H1 (cell line): ENCODE measurements around the gene NEGR1. TPM values are rescaled to one million over a fixed set of nuclear protein-coding genes. Genes with fewer than 3 reads are reported as not detected.

ENCODE experiments used
- CTCF ChIA-PET: fragments of 300-600 bp; sonication (Branson Sonifier 250); formaldehyde crosslinking; loops from one replicate; lab custom pipeline; 2021; ENCODE audit not compliant: partially characterized antibody; lab: Charles Lee
- POLR2A ChIA-PET: fragments of 300-600 bp; sonication (Branson Sonifier 250); formaldehyde crosslinking; loops from one replicate; lab custom pipeline; 2021; ENCODE audit warnings: inconsistent platforms; ENCODE audit not compliant: partially characterized antibody; lab: Charles Lee
- DNase-seq, 2 experiments: peaks; one replicate each; pipeline versions ENCODE4 v3.0.0 to v3.0.0-alpha.2; 2010 to 2022; ENCODE audit warnings: low spot score in 2 of 2, low read depth in 1 of 2, mixed read lengths in 1 of 2
- FAIRE-seq: peaks from 2 replicates; lab custom pipeline; 2011; peaks lifted over from hg19 to GRCh38; lab: Jason Lieb, UNC
- H2AFZ ChIP-seq: 2 replicates; pipeline ENCODE4 v1.8.1; 2012; ENCODE audit warnings: low read length, inconsistent platforms
- H2AK5ac ChIP-seq: 2 replicates; pipeline ENCODE4 v1.6.1; 2013; ENCODE audit warnings: low read depth, low read length
- H2BK120ac ChIP-seq: replicated peaks from 2 replicates; pipeline ENCODE3; 2013; ENCODE audit warnings: low read depth, low read length, inconsistent platforms
- H2BK12ac ChIP-seq: 2 replicates; pipeline ENCODE4 v1.6.1; 2013; ENCODE audit warnings: low read depth, low read length
- H2BK15ac ChIP-seq: 2 replicates; pipeline ENCODE4 v1.6.1; 2013; ENCODE audit warnings: low read length
- H2BK20ac ChIP-seq: 2 replicates; pipeline ENCODE4 v1.6.1; 2013; ENCODE audit warnings: low read length
- H2BK5ac ChIP-seq: 2 replicates; pipeline ENCODE4 v1.6.1; 2013; ENCODE audit warnings: low read depth, low read length
- H3K14ac ChIP-seq: 2 replicates; pipeline ENCODE4 v1.6.1; 2013; ENCODE audit warnings: inconsistent platforms; ENCODE audit not compliant: insufficient read length
- H3K18ac ChIP-seq: 2 replicates; pipeline ENCODE4 v1.6.1; 2013; ENCODE audit warnings: low read length; ENCODE audit errors: extremely low read depth
- H3K23ac ChIP-seq: 2 replicates; pipeline ENCODE4 v1.6.1; 2013; ENCODE audit warnings: inconsistent platforms; ENCODE audit not compliant: insufficient read length
- H3K23me2 ChIP-seq: 2 replicates; pipeline ENCODE4 v1.6.1; 2013; ENCODE audit warnings: low read depth, low read length
- H3K27ac ChIP-seq: 2 replicates; pipeline ENCODE4 v1.6.1; 2011; ENCODE audit warnings: low read depth, low read length, inconsistent platforms
- H3K27me3 ChIP-seq, 4 experiments: replicated peaks in 1 of 4; 1 replicate in 1 of 4; 2 replicates in 3 of 4; pipeline versions ENCODE4 v1.6.1 to v1.8.1; 2011 to 2013; ENCODE audit warnings: low read length in 3 of 4, mild to moderate bottlenecking in 3 of 4, inconsistent platforms in 2 of 4, mixed read lengths in 2 of 4, moderate library complexity in 1 of 4; ENCODE audit not compliant: control insufficient read depth in 3 of 4, insufficient read depth in 3 of 4; ENCODE audit errors: extremely low read depth in 1 of 4
- H3K36me3 ChIP-seq, 4 experiments: 2 replicates each; pipeline versions ENCODE4 v1.6.1 to v1.8.1; 2011 to 2013; ENCODE audit warnings: mild to moderate bottlenecking in 4 of 4, low read length in 3 of 4, moderate library complexity in 2 of 4, control low read depth in 1 of 4, inconsistent platforms in 1 of 4; ENCODE audit not compliant: insufficient read depth in 4 of 4, control insufficient read depth in 2 of 4
- H3K4ac ChIP-seq: replicated peaks from 2 replicates; pipeline ENCODE3; 2013; ENCODE audit warnings: low read length, low read depth, mixed read lengths, inconsistent platforms; ENCODE audit not compliant: insufficient read length
- H3K4me1 ChIP-seq, 4 experiments: replicated peaks in 1 of 4; 1 replicate in 1 of 4; 2 replicates in 3 of 4; pipeline versions ENCODE4 v1.6.1 to v1.8.1; 2011 to 2013; ENCODE audit warnings: low read length in 3 of 4, inconsistent platforms in 2 of 4, mixed read lengths in 1 of 4; ENCODE audit not compliant: insufficient read depth in 4 of 4, control insufficient read depth in 3 of 4
- H3K4me2 ChIP-seq, 2 experiments: 2 replicates each; pipeline versions ENCODE4 v1.6.1 to v1.8.1; 2011 to 2013; ENCODE audit warnings: low read depth in 2 of 2, low read length in 2 of 2, control low read depth in 1 of 2, inconsistent platforms in 1 of 2, mild to moderate bottlenecking in 1 of 2; ENCODE audit not compliant: insufficient read depth in 1 of 2
- H3K4me3 ChIP-seq, 4 experiments: fragments of 200-600, 300-600 bp in 1 of 4; sonication (generic), shearing (Covaris generic), sonication (Bioruptor Twin) in 1 of 4; 2 replicates each; pipeline versions ENCODE4 v1.5.1 to v1.8.1; 2011 to 2016; ENCODE audit warnings: low read length in 4 of 4, low read depth in 3 of 4, control low read depth in 2 of 4, inconsistent platforms in 2 of 4, mild to moderate bottlenecking in 2 of 4, mixed read lengths in 1 of 4, moderate library complexity in 1 of 4; ENCODE audit not compliant: insufficient read depth in 2 of 4; ENCODE audit errors: extremely low read depth in 1 of 4
- H3K56ac ChIP-seq: replicated peaks from 2 replicates; pipeline ENCODE3; 2013; ENCODE audit warnings: low read depth, mild to moderate bottlenecking, mixed read lengths, low read length, inconsistent platforms; ENCODE audit not compliant: insufficient read length
- H3K79me1 ChIP-seq: 2 replicates; pipeline ENCODE4 v1.6.1; 2013; ENCODE audit warnings: low read depth, low read length, control low read depth
- H3K79me2 ChIP-seq, 2 experiments: 2 replicates each; pipeline versions ENCODE4 v1.6.1 to v1.8.1; 2012 to 2013; ENCODE audit warnings: low read length in 2 of 2, mild to moderate bottlenecking in 2 of 2, inconsistent platforms in 1 of 2; ENCODE audit not compliant: insufficient read depth in 2 of 2, control insufficient read depth in 1 of 2
- H3K9ac ChIP-seq, 4 experiments: replicated peaks in 1 of 4; 1 replicate in 1 of 4; 2 replicates in 3 of 4; pipeline versions ENCODE4 v1.6.1 to v1.8.1; 2011 to 2013; ENCODE audit warnings: low read depth in 3 of 4, low read length in 3 of 4, control low read depth in 2 of 4, mild to moderate bottlenecking in 2 of 4, moderate library complexity in 2 of 4, inconsistent platforms in 1 of 4; ENCODE audit errors: extremely low read depth in 1 of 4
- H3K9me3 ChIP-seq, 2 experiments: 2 replicates each; pipeline versions ENCODE4 v1.6.1 to v1.8.1; 2012 to 2013; ENCODE audit warnings: mild to moderate bottlenecking in 2 of 2, moderate library complexity in 2 of 2, control low read depth in 1 of 2, inconsistent platforms in 1 of 2, low read depth in 1 of 2, low read length in 1 of 2, mixed read lengths in 1 of 2; ENCODE audit not compliant: insufficient read depth in 2 of 2
- H4K20me1 ChIP-seq, 2 experiments: replicated peaks in 1 of 2; 2 replicates each; pipeline versions ENCODE3 to v1.8.1; 2011 to 2013; ENCODE audit warnings: inconsistent platforms in 2 of 2, low read length in 2 of 2, mild to moderate bottlenecking in 1 of 2; ENCODE audit not compliant: insufficient read depth in 2 of 2, control insufficient read depth in 1 of 2
- H4K5ac ChIP-seq: 2 replicates; pipeline ENCODE4 v1.6.1; 2013; ENCODE audit warnings: low read length, low read depth, mixed read lengths, inconsistent platforms; ENCODE audit not compliant: insufficient read length
- H4K8ac ChIP-seq: 2 replicates; pipeline ENCODE4 v1.8.0; 2013; ENCODE audit warnings: mild to moderate bottlenecking, moderate library complexity, low read length, inconsistent platforms; ENCODE audit not compliant: insufficient read depth; ENCODE audit errors: extremely low read depth
- H4K91ac ChIP-seq: replicated peaks from 2 replicates; pipeline ENCODE3; 2013; ENCODE audit warnings: low read length, mixed read lengths, inconsistent platforms; ENCODE audit not compliant: insufficient read length
- BRCA1 ChIP-seq: IDR thresholded peaks from 2 replicates; pipeline ENCODE4 v1.6.1; 2012; ENCODE audit warnings: low read depth, low read length, improper control_type of control experiment
- CREB1 ChIP-seq: IDR thresholded peaks from 2 replicates; pipeline ENCODE4 v1.6.1; 2012; ENCODE audit warnings: inconsistent platforms
- GABPA ChIP-seq: IDR thresholded peaks from 2 replicates; pipeline ENCODE4 v1.6.1; 2011; ENCODE audit warnings: mild to moderate bottlenecking, low read length, moderate library complexity, borderline replicate concordance; ENCODE audit not compliant: insufficient read depth
- JUN ChIP-seq: IDR thresholded peaks from 2 replicates; pipeline ENCODE4 v1.6.1; 2011; ENCODE audit warnings: low read depth, mild to moderate bottlenecking, improper control_type of control experiment, low read length
- JUND ChIP-seq: IDR thresholded peaks from 2 replicates; pipeline ENCODE4 v1.6.1; 2011; ENCODE audit warnings: mild to moderate bottlenecking, improper control_type of control experiment, low read length
- KDM1A ChIP-seq: fragments of 200-600, 300-600 bp; sonication (generic); IDR thresholded peaks from 2 replicates; pipeline ENCODE4 v1.7.1; 2016; ENCODE audit warnings: mild to moderate bottlenecking, low read length, borderline replicate concordance
- KDM4A ChIP-seq: IDR thresholded peaks from one replicate; pipeline ENCODE4 v1.7.1; 2012; ENCODE audit warnings: low read depth, mild to moderate bottlenecking, moderate library complexity, low read length, inconsistent platforms; ENCODE audit not compliant: severe bottlenecking
- NRF1 ChIP-seq: IDR thresholded peaks from 2 replicates; pipeline ENCODE4 v1.6.1; 2011; ENCODE audit warnings: mild to moderate bottlenecking, low read depth, low read length, improper control_type of control experiment
- SRF ChIP-seq: IDR thresholded peaks from 2 replicates; pipeline ENCODE4 v1.6.1; 2011; ENCODE audit warnings: mild to moderate bottlenecking, low read depth, low read length, moderate library complexity
- ZNF274 ChIP-seq: IDR thresholded peaks from 2 replicates; pipeline ENCODE4 v1.7.0; 2012; ENCODE audit warnings: low read length, borderline replicate concordance; ENCODE audit errors: extremely low read depth
- WGBS, 2 experiments: shearing (Covaris generic) in 1 of 2; methylation state at CpG; one replicate each; pipeline versions ENCODE4 v1.1.6 to v1.1.7; 2013 to 2015; ENCODE audit warnings: low lambda C conversion rate in 2 of 2, mixed read lengths in 2 of 2, inconsistent platforms in 1 of 2, low coverage in 1 of 2, missing lambda C conversion rate in 1 of 2; ENCODE audit not compliant: insufficient replicate concordance in 2 of 2, insufficient coverage in 1 of 2, insufficient read length in 1 of 2; ENCODE audit errors: extremely low coverage in 1 of 2, missing lambda C conversion rate in 1 of 2; 5-methylcytosine and 5-hydroxymethylcytosine counted together
- polyA plus RNA-seq, 7 experiments: library from polyadenylated mRNA; depleted of rRNA in 3 of 7; stranded (reverse) in 5 of 7; unstranded in 2 of 7; fragments of >200 nt in 5 of 7; fragments of 200-250 nt in 2 of 7; gene quantifications; 1 replicate in 5 of 7; 2 replicates in 1 of 7; 4 replicates in 1 of 7; pipeline versions ENCODE4 v1.2.1 to v1.2.3, GENCODE V29; 2011 to 2013; ENCODE audit warnings: missing spikeins in 2 of 7, mixed read lengths in 2 of 7
- total RNA-seq: library from RNA; stranded (reverse); fragmentation: NEBNext Ultra II Directional; extraction: Animal tissue kit (Norgen Biotek cat#: 25700); gene quantifications from 2 replicates; pipeline ENCODE4 v1.2.1, GENCODE V29; 2021
- TF ChIP-seq, protein P1 (sequence below), 3 experiments: IDR thresholded peaks; 1 replicate in 2 of 3; 2 replicates in 1 of 3; pipeline versions ENCODE4 v1.5.1 to v1.6.1; 2011; ENCODE audit warnings: low read length in 3 of 3, mild to moderate bottlenecking in 3 of 3, inconsistent platforms in 2 of 3, low read depth in 1 of 3, moderate library complexity in 1 of 3; ENCODE audit not compliant: insufficient read depth in 1 of 3; ENCODE audit errors: control extremely low read depth in 1 of 3
- TF ChIP-seq, protein P2 (sequence below): IDR thresholded peaks from 2 replicates; pipeline ENCODE4 v1.6.1; 2012; ENCODE audit warnings: inconsistent platforms

NEGR1 gene
- total and polyA plus RNA-seq, 2 of the 8 experiments (the other 6 are each of a cell fraction or from before 2014, with no cell fraction given), result 0.71 to 1.3 TPM

DNA sequence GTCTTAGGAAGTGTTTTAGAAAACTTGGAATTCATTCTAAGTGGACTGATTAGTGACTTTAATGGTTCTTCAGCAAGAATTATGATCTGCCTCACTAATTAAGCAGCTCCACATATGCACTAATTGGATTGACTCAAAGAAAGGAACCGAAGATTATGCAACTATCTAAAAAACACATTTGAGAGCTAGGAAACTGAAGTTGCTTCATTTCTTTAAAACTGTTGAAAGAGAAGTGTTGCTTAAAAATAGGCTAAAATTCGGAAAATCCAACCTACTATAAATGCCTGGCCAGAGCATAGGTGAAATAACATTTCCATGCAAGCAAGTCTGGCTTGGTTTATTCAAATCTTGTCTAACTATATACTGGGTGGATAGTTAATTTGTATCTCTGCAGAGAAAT is 698.6 kb downstream of the NEGR1 start:
- no peak overlapping the region for H3K4me3 ChIP-seq
- no peak for FAIRE-seq
- H2BK20ac ChIP-seq, result no peak overlapping the region
- H3K14ac ChIP-seq, result no peak overlapping the region
- H3K27me3 ChIP-seq, result no peaks in the 10 kb centered on the region
- no peak overlapping the region for H3K18ac ChIP-seq
- H3K23ac ChIP-seq, result no peak overlapping the region
- no peak overlapping the region for H2AK5ac ChIP-seq
- ChIA-PET POLR2A (no interaction called here), CTCF (no interaction called here)
- no peaks in the 10 kb centered on the region for H4K20me1 ChIP-seq
- 79% methylated on average over 2 of the region's 2 CpGs; no CpG with 5 or more reads in 1 of the 2 experiments for WGBS, 2 experiments
- no peak overlapping the region for H2BK120ac ChIP-seq
- no peak overlapping the region for H2AFZ ChIP-seq
- no peaks in the 10 kb centered on the region for H3K79me1 ChIP-seq
- H3K36me3 ChIP-seq, result no peaks in the 10 kb centered on the region
- no peaks in the 10 kb centered on the region for H3K79me2 ChIP-seq
- no peak overlapping the region for H4K8ac ChIP-seq
- H3K27ac ChIP-seq, result no peak overlapping the region
- no peak overlapping the region for H2BK15ac ChIP-seq
- no peak overlapping the region for H4K5ac ChIP-seq
- no peak overlapping the region for H4K91ac ChIP-seq
- no peak overlapping the region for H3K56ac ChIP-seq
- H3K4ac ChIP-seq, result no peak overlapping the region
- no peak overlapping the region for H3K4me2 ChIP-seq
- H3K23me2 ChIP-seq, result no peaks in the 10 kb centered on the region
- no peaks in the 10 kb centered on the region for H3K9me3 ChIP-seq
- no peak overlapping the region for H2BK5ac ChIP-seq
- no peak for DNase-seq
- no peak overlapping the region for H2BK12ac ChIP-seq
- no peaks in the 10 kb centered on the region for H3K4me1 ChIP-seq
- no peak overlapping the region for H3K9ac ChIP-seq
- TF ChIP-seq BRCA1, result no peak
- TF ChIP-seq, protein P1, sequence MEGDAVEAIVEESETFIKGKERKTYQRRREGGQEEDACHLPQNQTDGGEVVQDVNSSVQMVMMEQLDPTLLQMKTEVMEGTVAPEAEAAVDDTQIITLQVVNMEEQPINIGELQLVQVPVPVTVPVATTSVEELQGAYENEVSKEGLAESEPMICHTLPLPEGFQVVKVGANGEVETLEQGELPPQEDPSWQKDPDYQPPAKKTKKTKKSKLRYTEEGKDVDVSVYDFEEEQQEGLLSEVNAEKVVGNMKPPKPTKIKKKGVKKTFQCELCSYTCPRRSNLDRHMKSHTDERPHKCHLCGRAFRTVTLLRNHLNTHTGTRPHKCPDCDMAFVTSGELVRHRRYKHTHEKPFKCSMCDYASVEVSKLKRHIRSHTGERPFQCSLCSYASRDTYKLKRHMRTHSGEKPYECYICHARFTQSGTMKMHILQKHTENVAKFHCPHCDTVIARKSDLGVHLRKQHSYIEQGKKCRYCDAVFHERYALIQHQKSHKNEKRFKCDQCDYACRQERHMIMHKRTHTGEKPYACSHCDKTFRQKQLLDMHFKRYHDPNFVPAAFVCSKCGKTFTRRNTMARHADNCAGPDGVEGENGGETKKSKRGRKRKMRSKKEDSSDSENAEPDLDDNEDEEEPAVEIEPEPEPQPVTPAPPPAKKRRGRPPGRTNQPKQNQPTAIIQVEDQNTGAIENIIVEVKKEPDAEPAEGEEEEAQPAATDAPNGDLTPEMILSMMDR (IDR thresholded peaks at IDR 0.05; ENCODE audit: control extremely low read depth in 1 of 3, insufficient read depth in 1 of 3, low read depth in 1 of 3, low read length in 3 of 3), result no peak
- TF ChIP-seq NRF1, result no peak
- TF ChIP-seq SRF, result no peak
- no peak for TF ChIP-seq KDM4A
- TF ChIP-seq, protein P2, sequence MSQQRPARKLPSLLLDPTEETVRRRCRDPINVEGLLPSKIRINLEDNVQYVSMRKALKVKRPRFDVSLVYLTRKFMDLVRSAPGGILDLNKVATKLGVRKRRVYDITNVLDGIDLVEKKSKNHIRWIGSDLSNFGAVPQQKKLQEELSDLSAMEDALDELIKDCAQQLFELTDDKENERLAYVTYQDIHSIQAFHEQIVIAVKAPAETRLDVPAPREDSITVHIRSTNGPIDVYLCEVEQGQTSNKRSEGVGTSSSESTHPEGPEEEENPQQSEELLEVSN, result no peak
- no peak for TF ChIP-seq CREB1
- no peak for TF ChIP-seq GABPA
- no peak for TF ChIP-seq JUND
- no peak for TF ChIP-seq ZNF274
- TF ChIP-seq KDM1A, result no peak
- TF ChIP-seq JUN, result no peak
